Peyer's patch (tissue), 4 donors: ENCODE data around the gene DHX29. TPM values are rescaled to one million over a fixed set of nuclear protein-coding genes. Genes with fewer than 3 reads are reported as not detected.

ENCODE experiments used
- DNase-seq, 3 donors: peaks; one replicate each; pipeline ENCODE4 v3.0.0-alpha.2; 2017 to 2019
- H3K27ac ChIP-seq, 4 donors: fragments of 200-600 bp; sonication (generic); one replicate each; pipeline ENCODE4 v1.5.1; 2016 to 2019
- H3K27me3 ChIP-seq, 2 donors: fragments of 200-600 bp; sonication (generic); one replicate each; pipeline ENCODE4 v1.5.1; 2019
- H3K36me3 ChIP-seq, 3 donors: fragments of 200-600 bp; sonication (generic); one replicate each; pipeline ENCODE4 v1.5.1; 2016 to 2019
- H3K4me1 ChIP-seq, 4 donors: fragments of 200-600 bp; sonication (generic); one replicate each; pipeline ENCODE4 v1.5.1; 2016 to 2019
- H3K4me3 ChIP-seq, 4 donors: fragments of 200-600 bp; sonication (generic); 1 replicate in 3 of 4; 2 replicates in 1 of 4; pipeline ENCODE4 v1.5.1; 2016 to 2019; ENCODE audit warnings: mild to moderate bottlenecking in 1 of 4
- H3K9me3 ChIP-seq, 4 donors: fragments of 200-600 bp; sonication (generic); one replicate each; pipeline ENCODE4 v1.5.1; 2016 to 2019; ENCODE audit warnings: mild to moderate bottlenecking in 1 of 4
- POLR2A ChIP-seq, 2 donors: fragments of 450-650 bp; IDR thresholded peaks; one replicate each; pipeline ENCODE4 v1.5.1; 2017; ENCODE audit warnings: antibody characterized with exemption in 2 of 2, mild to moderate bottlenecking in 2 of 2, moderate library complexity in 2 of 2
- total RNA-seq, 4 donors: library from RNA; depleted of rRNA; stranded (reverse); fragments of >200 nt; gene quantifications; one replicate each; pipeline ENCODE4 v1.1.0, GENCODE V29; 2016
- TF ChIP-seq, protein P1 (sequence below), 6 experiments: fragments of 450-650 bp in 4 of 6; fragments of 200-600 bp in 2 of 6; sonication (generic) in 1 of 6; IDR thresholded peaks; one replicate each; pipeline ENCODE4 v1.5.1; 2017 to 2019; ENCODE audit warnings: antibody characterized with exemption in 6 of 6, mild to moderate bottlenecking in 3 of 6, moderate library complexity in 1 of 6

DHX29 gene
- total RNA-seq, 4 donors from 2014 or later = 16.0 to 26.4 (median 20.9) TPM

DNA sequence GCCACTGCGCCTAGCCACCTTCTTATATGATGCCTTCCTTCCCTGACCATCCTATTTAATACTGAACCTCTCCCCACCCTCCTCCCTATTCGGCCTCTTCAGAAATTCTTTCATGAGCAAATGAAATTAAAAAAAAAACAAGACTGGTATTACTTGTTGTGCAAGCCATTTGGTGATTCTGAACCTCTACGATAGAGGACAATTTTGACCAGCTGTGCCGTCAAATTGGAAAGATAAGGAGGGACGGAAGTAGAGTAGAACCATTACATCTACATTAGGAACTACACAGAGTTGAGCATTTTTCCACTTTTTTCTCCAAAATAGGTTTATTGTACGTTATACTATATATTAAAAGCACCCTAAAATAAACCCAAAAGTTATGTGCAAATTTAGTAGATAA, 2.9 kb downstream of the DHX29 start:
- DNase-seq = no peak
- no peak overlapping the region for H3K4me3 ChIP-seq
- no peaks in the 10 kb centered on the region for H3K27me3 ChIP-seq
- peaks cover 0 to 7% (median 0%) of the 10 kb centered on the region in 3 donors for H3K36me3 ChIP-seq
- no peaks in the 10 kb centered on the region for H3K9me3 ChIP-seq
- H3K27ac ChIP-seq = no peak overlapping the region
- peaks cover 0 to 34% (median 8%) of the 10 kb centered on the region in 4 donors for H3K4me1 ChIP-seq
- TF ChIP-seq POLR2A (IDR thresholded peaks at IDR 0.05) = no peak
- TF ChIP-seq, protein P1, sequence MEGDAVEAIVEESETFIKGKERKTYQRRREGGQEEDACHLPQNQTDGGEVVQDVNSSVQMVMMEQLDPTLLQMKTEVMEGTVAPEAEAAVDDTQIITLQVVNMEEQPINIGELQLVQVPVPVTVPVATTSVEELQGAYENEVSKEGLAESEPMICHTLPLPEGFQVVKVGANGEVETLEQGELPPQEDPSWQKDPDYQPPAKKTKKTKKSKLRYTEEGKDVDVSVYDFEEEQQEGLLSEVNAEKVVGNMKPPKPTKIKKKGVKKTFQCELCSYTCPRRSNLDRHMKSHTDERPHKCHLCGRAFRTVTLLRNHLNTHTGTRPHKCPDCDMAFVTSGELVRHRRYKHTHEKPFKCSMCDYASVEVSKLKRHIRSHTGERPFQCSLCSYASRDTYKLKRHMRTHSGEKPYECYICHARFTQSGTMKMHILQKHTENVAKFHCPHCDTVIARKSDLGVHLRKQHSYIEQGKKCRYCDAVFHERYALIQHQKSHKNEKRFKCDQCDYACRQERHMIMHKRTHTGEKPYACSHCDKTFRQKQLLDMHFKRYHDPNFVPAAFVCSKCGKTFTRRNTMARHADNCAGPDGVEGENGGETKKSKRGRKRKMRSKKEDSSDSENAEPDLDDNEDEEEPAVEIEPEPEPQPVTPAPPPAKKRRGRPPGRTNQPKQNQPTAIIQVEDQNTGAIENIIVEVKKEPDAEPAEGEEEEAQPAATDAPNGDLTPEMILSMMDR (IDR thresholded peaks at IDR 0.05) = no peak

GRCh38 chr5:55303238-55303690, 4.2 kb downstream of the DHX29 start:
- no peak for DNase-seq
- Histone ChIP-seq H3K4me1 (peaks cover 0 to 24% (median 5%) of the 10 kb centered on the region in 4 donors), H3K9me3 (no peaks in the 10 kb centered on the region), H3K27ac (no peak overlapping the region), H3K36me3 (peaks cover 0 to 7% (median 0%) of the 10 kb centered on the region in 3 donors), H3K4me3 (no peak overlapping the region), H3K27me3 (no peaks in the 10 kb centered on the region)
- TF ChIP-seq POLR2A (IDR thresholded peaks at IDR 0.05) = no peak
- TF ChIP-seq, protein P1 (IDR thresholded peaks at IDR 0.05) = no peak

DNA sequence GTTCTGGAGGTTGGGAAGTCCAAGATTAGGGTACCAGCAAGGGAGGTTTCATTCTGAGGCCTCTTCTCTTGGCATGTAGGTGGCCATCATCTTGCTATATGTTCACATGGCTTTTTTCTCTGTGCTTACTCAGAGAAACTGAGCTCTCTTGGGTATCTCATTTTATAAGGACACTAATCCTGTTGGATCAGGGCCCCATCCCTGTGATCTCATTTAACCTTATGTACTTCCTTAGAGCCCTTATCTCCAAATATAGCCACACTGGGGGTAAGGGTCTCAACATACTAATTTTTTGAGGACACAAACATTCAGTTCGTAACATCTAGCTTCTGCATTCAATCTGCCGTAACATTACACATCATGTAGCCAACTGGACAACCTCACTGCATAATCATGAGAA, 6.6 kb downstream of the DHX29 start:
- H3K27me3 ChIP-seq = no peaks in the 10 kb centered on the region
- H3K27ac ChIP-seq = no peak overlapping the region
- no peak overlapping the region for H3K4me3 ChIP-seq
- peaks cover 0 to 16% (median 0%) of the 10 kb centered on the region in 4 donors for H3K4me1 ChIP-seq
- no peaks in the 10 kb centered on the region for H3K9me3 ChIP-seq
- DNase-seq = no peak
- peaks cover 0 to 12% (median 0%) of the 10 kb centered on the region in 3 donors for H3K36me3 ChIP-seq
- TF ChIP-seq POLR2A (IDR thresholded peaks at IDR 0.05) = no peak
- TF ChIP-seq, protein P1 (IDR thresholded peaks at IDR 0.05) = no peak

DNA sequence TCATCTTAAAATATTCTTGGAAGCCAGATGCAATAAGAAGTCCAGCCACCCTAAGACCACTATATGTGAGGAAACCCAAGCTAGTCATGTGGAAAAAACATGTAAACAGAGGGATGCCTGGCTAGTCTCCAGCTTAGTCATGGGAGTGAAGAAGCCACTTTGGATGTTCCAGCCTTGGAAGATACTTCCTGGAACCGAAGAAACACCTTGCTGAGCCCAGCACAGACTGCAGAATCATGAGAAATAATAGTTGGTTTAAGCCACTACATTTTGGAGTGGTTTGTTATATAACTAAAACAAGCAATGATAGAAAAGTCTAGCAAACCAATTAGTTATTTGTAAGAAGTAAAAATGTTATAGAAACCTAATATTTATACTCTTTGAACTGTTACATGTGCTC, 12.6 kb downstream of the DHX29 start:
- H3K27me3 ChIP-seq = no peaks in the 10 kb centered on the region
- no peak overlapping the region for H3K4me3 ChIP-seq
- no peak for TF ChIP-seq POLR2A (IDR thresholded peaks at IDR 0.05)
- TF ChIP-seq, protein P1 (IDR thresholded peaks at IDR 0.05) = no peak
- H3K9me3 ChIP-seq = no peaks in the 10 kb centered on the region
- no peak overlapping the region for H3K27ac ChIP-seq
- DNase-seq = no peak
- no peaks in the 10 kb centered on the region for H3K4me1 ChIP-seq
- peaks cover 0 to 63% (median 0%) of the 10 kb centered on the region in 3 donors for H3K36me3 ChIP-seq

DNA sequence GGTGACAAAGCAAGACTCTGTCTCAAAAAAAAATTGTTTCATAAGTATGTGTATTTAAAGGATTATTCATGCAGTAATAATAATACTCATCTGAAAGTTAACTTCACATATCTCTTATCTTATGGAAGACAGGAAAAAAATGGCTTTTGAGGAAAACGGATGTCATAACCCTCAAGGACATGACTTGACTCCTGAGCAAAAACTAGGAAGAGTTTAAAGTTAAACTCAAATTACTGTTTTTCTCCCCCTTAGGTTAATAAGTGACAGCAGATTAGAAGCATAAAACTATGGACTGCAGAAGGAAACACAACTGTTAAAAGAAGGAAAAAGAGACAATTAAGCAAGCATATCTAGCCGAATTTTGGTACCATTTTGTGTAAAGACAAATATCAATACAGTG, 16.5 kb downstream of the DHX29 start:
- DNase-seq = no peak
- TF ChIP-seq, protein P1 (IDR thresholded peaks at IDR 0.05) = no peak
- TF ChIP-seq POLR2A (IDR thresholded peaks at IDR 0.05) = no peak
- no peaks in the 10 kb centered on the region for H3K9me3 ChIP-seq
- H3K4me3 ChIP-seq = no peak overlapping the region
- peaks cover 0 to 94% (median 0%) of the 10 kb centered on the region in 3 donors for H3K36me3 ChIP-seq
- H3K4me1 ChIP-seq = no peaks in the 10 kb centered on the region
- no peaks in the 10 kb centered on the region for H3K27me3 ChIP-seq
- H3K27ac ChIP-seq = no peak overlapping the region

GRCh38 chr5:55289808-55290207, 17.7 kb downstream of the DHX29 start:
- H3K27me3 ChIP-seq = no peaks in the 10 kb centered on the region
- peaks cover 0 to 96% (median 0%) of the 10 kb centered on the region in 3 donors for H3K36me3 ChIP-seq
- H3K9me3 ChIP-seq = no peaks in the 10 kb centered on the region
- TF ChIP-seq POLR2A (IDR thresholded peaks at IDR 0.05) = no peak
- TF ChIP-seq, protein P1 (IDR thresholded peaks at IDR 0.05) = no peak
- DNase-seq = no peak
- no peaks in the 10 kb centered on the region for H3K4me1 ChIP-seq
- H3K27ac ChIP-seq = no peak overlapping the region
- H3K4me3 ChIP-seq = no peak overlapping the region
